HG03571 (cell line): ENCODE data around the gene ABLIM2.

Experiments used
- ATAC-seq: cut with Tn5 transposase; IDR thresholded peaks from one replicate; pipeline ENCODE4 v1.9.1; 2021; ENCODE audit not compliant: unreplicated experiment

The ABLIM2 gene

DNA sequence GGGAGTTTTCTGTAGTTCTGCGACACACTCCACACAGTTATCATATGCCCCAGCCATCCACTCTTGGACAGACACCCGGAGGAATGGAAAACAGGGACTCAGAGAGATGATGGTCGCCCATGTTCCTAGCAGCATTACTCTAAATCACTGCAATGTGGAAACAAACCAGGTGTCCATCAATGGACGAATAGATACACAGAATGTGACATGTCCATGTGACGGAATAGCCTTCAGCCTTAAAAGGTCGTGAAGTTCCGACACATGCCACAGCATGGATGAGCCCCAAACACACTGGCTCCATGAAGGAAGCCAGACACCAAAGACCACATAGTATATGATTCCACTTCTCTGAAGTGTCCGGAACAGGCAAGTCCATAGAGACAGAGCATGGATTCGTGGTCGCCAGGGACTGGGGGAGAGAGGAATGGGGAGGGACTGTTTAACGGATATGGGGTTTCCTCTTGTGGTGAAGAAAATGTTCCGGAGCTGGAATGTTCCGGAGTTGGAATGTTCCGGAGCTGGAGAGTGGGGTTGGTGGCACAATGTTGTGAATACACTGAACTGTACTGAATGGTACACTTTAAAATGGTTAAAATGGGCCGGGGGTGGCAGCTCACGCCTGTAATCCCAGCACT lies 190.2 kb downstream of the ABLIM2 start:
- ATAC-seq, result no peak

DNA sequence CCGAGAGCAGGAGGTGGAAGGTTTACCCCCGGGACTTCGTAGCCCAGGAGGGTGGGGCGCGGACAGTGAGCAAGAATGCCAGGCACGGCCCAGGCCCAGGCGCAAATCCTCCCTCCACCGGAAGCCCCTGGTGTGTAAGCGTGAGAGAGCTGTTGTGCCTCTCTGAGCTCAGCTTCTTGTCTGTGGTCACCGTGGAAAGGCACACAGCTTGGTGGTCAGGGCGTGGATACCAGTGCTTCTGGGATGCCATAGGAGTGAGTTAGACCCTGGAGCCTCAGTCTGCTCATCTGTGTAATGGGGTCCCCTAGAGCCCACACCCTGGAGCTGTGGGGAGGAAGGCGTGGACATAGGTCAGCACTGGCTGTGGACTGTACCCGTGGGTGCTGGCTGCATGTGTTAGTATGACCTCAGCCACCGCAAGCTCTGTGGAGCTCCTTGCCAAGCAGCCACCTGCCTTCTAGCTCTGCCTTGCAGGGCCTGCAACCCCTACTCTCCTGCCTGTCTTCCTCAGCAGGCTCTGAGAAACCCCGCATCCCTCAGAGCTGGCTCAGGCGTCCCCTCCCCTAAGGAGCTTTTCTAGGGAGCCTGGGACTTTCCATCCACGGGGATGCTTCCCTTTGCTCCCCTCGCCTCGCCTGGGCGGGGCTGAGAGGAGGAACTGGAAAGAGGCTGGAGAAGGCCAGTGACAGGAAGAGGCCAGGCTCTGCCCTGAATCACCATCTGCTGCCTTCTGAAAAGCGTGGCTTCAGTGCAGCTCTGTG lies 190.9 kb downstream of the ABLIM2 start:
- ATAC-seq, result no peak

- no peak for ATAC-seq
Measured at GRCh38 chr4:7967063-7967440, 191.6 kb downstream of the ABLIM2 start.

GRCh38 chr4:7966281-7967062 lies 192.1 kb downstream of the ABLIM2 start:
- no peak for ATAC-seq

DNA sequence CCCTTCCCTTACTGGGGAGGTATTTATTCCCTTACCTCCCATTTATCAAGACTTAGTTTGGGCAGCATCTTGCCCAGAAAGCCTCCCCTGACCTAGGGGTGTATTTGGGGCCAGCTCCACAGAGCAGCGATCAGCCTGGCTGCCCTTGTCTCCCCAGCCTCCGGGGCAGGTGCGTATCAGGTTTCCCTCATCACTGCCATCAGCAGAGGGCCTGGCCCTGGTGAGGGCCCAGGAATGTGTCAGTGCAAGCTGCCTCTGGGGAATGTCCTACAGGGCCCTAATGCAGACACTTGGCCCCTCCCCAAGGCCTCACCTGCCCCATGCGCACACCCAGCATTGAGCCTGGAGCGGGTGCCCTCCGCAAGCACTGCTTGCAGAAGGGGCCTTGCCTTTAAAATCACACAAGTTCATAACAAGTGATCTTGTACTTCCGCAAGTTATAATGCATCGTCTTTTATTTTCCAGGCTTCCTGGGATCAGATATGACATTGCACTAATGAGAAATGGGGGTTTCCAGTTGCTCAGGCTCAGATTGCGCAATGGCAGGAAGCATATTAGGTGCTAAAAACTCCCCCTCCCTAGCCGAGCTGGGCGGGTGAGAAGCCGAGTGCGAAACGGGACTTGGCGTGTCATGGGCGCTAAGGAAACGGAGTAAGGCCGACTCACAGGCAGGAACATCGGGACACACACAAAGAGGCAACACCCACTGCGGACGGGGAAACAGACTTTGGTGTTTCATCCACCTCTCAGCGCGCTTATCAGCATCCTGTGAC lies 193.5 kb downstream of the ABLIM2 start:
- no peak for ATAC-seq

- ATAC-seq, result no peak
Measured at GRCh38 chr4:7964459-7964858, 194.2 kb downstream of the ABLIM2 start.

- no peak for ATAC-seq
Measured at GRCh38 chr4:7963691-7964090, 194.9 kb downstream of the ABLIM2 start.

- no peak for ATAC-seq
Measured at GRCh38 chr4:7962609-7963508, 195.8 kb downstream of the ABLIM2 start.

DNA sequence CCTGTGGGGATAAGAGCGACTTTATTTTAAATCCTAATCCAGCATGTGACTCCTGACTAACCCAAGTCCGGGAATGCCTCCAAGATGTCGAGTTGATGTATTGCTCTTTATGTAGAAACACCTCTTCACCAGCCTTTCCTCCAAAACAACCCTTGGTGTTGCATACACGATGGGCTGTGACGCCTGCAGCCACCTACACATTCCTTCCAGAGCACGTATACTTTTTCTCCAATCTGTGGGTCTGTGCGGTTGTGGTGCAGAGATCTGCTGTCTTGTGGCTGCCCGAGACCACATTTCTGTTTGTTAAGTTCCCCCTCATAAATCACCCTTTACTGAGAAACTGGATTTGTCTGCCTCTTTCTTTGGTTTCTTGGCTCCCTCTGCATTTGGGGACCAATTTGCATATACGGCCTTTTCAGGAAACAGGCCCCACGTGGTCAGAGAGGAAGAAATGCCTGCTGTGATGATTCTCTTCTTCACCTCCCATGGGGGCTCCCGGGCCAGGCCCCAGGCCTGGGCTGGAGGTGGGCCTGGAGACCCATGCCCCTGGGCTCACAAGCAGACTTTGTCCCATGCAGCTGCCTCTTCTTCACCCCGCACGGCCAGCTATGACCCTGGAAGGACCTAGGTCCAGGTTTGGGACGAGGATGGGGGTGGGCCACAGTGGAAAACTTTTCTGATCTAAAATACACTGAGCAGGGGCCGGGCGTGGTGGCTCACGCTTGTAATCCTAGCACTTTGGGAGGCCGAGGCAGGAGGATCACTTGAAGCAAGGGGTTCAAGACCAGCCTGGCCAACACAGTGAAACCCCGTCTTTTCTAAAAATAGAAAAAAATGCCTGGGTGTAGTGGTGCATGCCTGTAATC lies 197.6 kb downstream of the ABLIM2 start:
- ATAC-seq, result no peak

GRCh38 chr4:7960017-7960789 lies 198.4 kb downstream of the ABLIM2 start:
- no peak for ATAC-seq

GRCh38 chr4:7959078-7959477 lies 199.5 kb downstream of the ABLIM2 start:
- ATAC-seq, result no peak

DNA sequence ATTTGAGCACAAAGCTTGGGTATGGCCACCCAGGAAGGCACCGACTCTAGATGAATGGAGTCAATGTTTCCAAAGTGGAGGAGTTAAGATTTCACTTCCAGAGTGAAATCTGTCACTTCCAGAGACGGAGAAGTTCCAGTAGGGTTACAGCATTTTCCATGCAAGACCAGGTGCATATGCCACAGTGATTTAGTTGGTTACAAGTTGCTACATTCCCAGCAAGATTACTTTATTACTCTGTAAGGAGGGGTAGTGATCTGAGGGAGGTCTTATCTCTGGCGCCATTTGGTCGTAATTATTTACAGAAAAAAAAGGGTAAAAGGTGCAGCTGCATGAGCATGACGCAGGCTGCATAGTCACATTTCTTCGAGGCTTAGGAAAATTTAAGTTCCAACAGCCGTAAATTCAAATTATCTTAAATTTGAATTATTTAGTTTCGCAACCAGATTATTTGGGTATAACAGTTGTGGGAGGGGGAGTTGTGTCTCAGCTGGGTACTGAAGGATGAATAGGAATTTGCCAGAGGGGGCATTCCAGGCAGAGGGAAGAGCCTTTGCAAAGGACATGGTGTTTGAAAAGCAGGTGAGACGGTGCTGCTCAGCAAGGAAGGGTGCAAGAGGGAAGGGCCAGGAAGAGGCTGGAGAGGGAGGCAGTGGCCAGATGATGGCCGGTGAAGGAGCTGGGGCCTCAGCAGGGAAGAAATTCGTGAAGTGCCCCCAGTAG lies 201.5 kb downstream of the ABLIM2 start:
- ATAC-seq, result no peak

DNA sequence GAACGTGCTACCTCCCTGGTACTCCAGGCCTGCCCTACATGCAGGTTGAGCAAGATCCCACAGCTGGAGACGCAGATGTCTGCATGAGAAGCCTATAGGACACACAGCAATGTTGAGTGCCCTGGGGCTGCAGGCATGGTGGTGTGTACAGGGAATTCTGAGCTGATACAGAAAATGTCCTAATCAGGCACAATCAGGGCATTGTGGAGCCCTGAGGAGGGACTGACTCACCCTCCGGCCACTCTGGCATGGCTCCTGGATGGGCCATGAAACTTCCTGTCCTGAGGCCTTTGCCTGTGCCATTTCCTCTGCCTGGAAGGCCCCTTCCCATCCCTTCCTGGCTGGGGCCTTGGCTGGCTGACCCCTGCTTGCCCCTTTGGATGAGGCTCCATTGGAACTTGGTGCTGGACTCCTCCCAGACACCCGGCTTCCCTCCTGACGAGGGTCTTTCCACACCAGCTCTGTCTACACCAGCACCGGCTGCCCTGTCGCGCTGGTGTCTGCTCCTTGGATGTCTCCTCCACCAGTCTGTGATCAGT lies 202.3 kb downstream of the ABLIM2 start:
- ATAC-seq, result no peak

DNA sequence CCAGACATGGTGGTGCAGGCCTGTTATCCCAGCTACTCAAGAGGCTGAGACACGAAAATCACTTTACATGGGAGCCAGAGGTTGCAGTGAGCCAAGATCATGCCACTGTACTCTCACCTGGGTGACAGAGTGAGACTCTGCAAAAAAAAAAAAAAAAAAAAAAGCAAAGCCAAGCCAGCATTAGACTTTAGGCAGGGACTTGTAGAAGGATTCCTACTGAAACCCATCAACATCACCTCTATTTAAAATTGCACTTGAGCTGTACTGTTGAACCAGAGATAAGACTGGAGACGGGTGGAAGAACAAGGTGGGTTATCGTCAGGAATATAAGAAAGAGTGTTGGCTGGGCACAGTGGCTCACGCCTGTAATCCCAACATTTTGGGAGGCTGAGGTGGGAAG lies 203.2 kb downstream of the ABLIM2 start:
- ATAC-seq, result no peak

GRCh38 chr4:7952615-7953014 lies 206.0 kb downstream of the ABLIM2 start:
- ATAC-seq, result no peak

DNA sequence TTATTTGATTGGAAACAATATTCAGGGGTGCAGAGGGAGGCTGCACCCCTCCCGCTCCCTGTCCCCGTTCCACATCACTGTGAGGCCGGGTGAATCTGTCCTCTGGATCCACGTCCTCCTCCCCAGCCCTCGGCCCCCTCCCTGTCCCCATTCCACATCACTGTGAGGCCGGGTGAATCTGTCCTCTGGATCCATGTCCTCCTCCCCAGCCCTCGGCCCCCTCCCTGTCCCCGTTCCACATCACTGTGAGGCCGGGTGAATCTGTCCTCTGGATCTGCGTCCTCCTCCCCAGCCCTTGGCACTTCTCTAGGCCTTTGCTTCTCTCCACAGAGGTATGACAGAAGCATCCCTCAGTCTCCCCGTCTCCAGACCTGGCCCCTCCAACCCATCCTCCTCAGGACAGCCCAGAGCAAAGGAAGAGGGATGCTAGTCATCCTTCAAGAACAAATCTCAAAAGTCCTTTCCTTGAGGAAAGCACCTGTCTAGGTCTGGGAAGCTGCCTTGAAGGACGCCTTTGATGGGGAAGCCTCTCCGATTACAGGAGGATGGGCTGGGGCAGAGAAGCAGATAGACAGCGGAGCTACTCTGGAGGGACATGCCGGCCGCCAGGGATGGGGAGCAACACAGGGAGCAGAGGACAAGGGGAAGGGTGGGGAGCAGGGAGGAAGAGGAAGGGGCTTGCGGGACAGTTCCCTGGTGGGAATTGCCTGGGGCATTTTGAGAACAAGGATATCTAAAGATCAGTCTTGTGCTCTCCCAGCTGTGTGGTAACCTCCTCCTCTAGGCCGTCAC lies 208.1 kb downstream of the ABLIM2 start:
- no peak for ATAC-seq

GRCh38 chr4:7949759-7950158 lies 208.9 kb downstream of the ABLIM2 start:
- ATAC-seq, result no peak
